Vagina (tissue), 2 donors: Measurements from ENCODE around the gene C1QTNF3. TPM values are rescaled to one million over a fixed set of nuclear protein-coding genes. Genes with fewer than 3 reads are reported as not detected.
"Not testable (repeated sequence)": the region's sequence is repeated elsewhere in the genome, so short reads cannot be mapped to it uniquely, and the experiment has no call there.

Experiments
- DNase-seq, 2 donors: peaks; one replicate each; pipeline ENCODE4 v3.0.0-alpha.2; 2017; ENCODE audit errors: extremely low spot score in 2 of 2
- H3K27ac ChIP-seq: fragments of 200-600 bp; sonication (generic); one replicate; pipeline ENCODE4 v1.5.1; 2019
- H3K27me3 ChIP-seq: fragments of 200-600 bp; sonication (generic); one replicate; pipeline ENCODE4 v1.5.1; 2019
- H3K36me3 ChIP-seq, 2 donors: fragments of 200-600 bp; sonication (generic); one replicate each; pipeline ENCODE4 v1.5.1; 2017 to 2019
- H3K4me1 ChIP-seq: fragments of 200-600 bp; sonication (generic); one replicate; pipeline ENCODE4 v1.5.1; 2019
- H3K4me3 ChIP-seq, 2 donors: fragments of 200-600 bp; sonication (generic); 1 replicate in 1 of 2; 2 replicates in 1 of 2; pipeline ENCODE4 v1.5.1; 2016 to 2019
- H3K9me3 ChIP-seq: fragments of 200-600 bp; sonication (generic); one replicate; pipeline ENCODE4 v1.5.1; 2019
- CTCF ChIP-seq, 3 experiments: fragments of 450-650 bp in 2 of 3; fragments of 200-600 bp in 1 of 3; sonication (generic) in 1 of 3; IDR thresholded peaks; one replicate each; pipeline ENCODE4 v1.5.1; 2017 to 2019; ENCODE audit warnings: antibody characterized with exemption in 3 of 3, mild to moderate bottlenecking in 2 of 3, moderate library complexity in 2 of 3
- POLR2A ChIP-seq, 2 donors: fragments of 450-650 bp; IDR thresholded peaks; one replicate each; pipeline ENCODE4 v1.6.1; 2017; ENCODE audit warnings: antibody characterized with exemption in 2 of 2, mild to moderate bottlenecking in 2 of 2, moderate library complexity in 2 of 2
- POLR2AphosphoS5 ChIP-seq, 2 donors: sonication (generic); formaldehyde crosslinking; IDR thresholded peaks; one replicate each; pipeline ENCODE4 v1.9.0; 2017; ENCODE audit warnings: antibody characterized with exemption in 2 of 2, mild to moderate bottlenecking in 2 of 2, low read depth in 1 of 2; ENCODE audit not compliant: insufficient read depth in 1 of 2
- intact Hi-C: fragments of 100-400 bp; cut with DNase I; formaldehyde crosslinking; loops from one replicate; pipeline ENCODE4 v1.15.1; 2023
- total RNA-seq: library from RNA; depleted of rRNA; stranded (reverse); fragments of >200 nt; gene quantifications from one replicate; pipeline ENCODE4 v1.2.3, GENCODE V29; 2016

Gene C1QTNF3
- total RNA-seq, 1 donor from 2014 or later, result 7.1 TPM

- TF ChIP-seq POLR2A (IDR thresholded peaks at IDR 0.05), result no peak
- Histone ChIP-seq H3K9me3 (no peaks in the 10 kb centered on the region), H3K4me1 (peaks cover 6% of the 10 kb centered on the region), H3K27me3 (no peaks in the 10 kb centered on the region), H3K36me3 (peaks cover 0 to 13% of the 10 kb centered on the region in 2 donors), H3K4me3 (no peak overlapping the region), H3K27ac (no peak overlapping the region)
- intact Hi-C loops, result no loop called here
- DNase-seq, result no peak
These were observed 11.0 kb downstream of the C1QTNF3 start for GRCh38 chr5:34031966-34032365.

- Histone ChIP-seq H3K27me3 (no peaks in the 10 kb centered on the region), H3K9me3 (no peaks in the 10 kb centered on the region), H3K4me3 (no peak overlapping the region), H3K4me1 (peaks cover 6% of the 10 kb centered on the region), H3K27ac (no peak overlapping the region), H3K36me3 (peaks cover 0 to 13% of the 10 kb centered on the region in 2 donors)
- TF ChIP-seq POLR2A (IDR thresholded peaks at IDR 0.05) (no peak), POLR2AphosphoS5 (IDR thresholded peaks at IDR 0.05; ENCODE audit: insufficient read depth in 1 of 2, low read depth in 1 of 2) (no peak), CTCF (IDR thresholded peaks at IDR 0.05) (no peak)
- intact Hi-C loops, result no loop called here
- DNase-seq, result no peak
These were observed 11.9 kb downstream of the C1QTNF3 start for GRCh38 chr5:34031117-34031516.

GRCh38 chr5:34030585-34030984 lies 12.4 kb downstream of the C1QTNF3 start:
- H3K9me3 ChIP-seq, H3K27ac ChIP-seq, H3K4me3 ChIP-seq, H3K27me3 ChIP-seq, intact Hi-C loops, H3K4me1 ChIP-seq, DNase-seq: not testable (repeated sequence)
- peaks cover 0 to 12% of the 10 kb centered on the region in 2 donors for H3K36me3 ChIP-seq

- no peaks in the 10 kb centered on the region for H3K27me3 ChIP-seq
- no peaks in the 10 kb centered on the region for H3K9me3 ChIP-seq
- peaks cover 6% of the 10 kb centered on the region for H3K4me1 ChIP-seq
- DNase-seq, result no peak
- TF ChIP-seq POLR2A (IDR thresholded peaks at IDR 0.05) (no peak), POLR2AphosphoS5 (IDR thresholded peaks at IDR 0.05; ENCODE audit: insufficient read depth in 1 of 2, low read depth in 1 of 2) (no peak), CTCF (IDR thresholded peaks at IDR 0.05) (no peak)
- H3K36me3 ChIP-seq, result peaks cover 0 to 7% of the 10 kb centered on the region in 2 donors
- intact Hi-C loops, result no loop called here
- no peak overlapping the region for H3K4me3 ChIP-seq
- H3K27ac ChIP-seq, result no peak overlapping the region
These were observed 13.0 kb downstream of the C1QTNF3 start for GRCh38 chr5:34030048-34030447.

- no peak overlapping the region for H3K4me3 ChIP-seq
- no peak for DNase-seq
- no peaks in the 10 kb centered on the region for H3K36me3 ChIP-seq
- H3K27me3 ChIP-seq, result no peaks in the 10 kb centered on the region
- H3K27ac ChIP-seq, result no peak overlapping the region
- H3K4me1 ChIP-seq, result peaks cover 6% of the 10 kb centered on the region
- H3K9me3 ChIP-seq, result no peaks in the 10 kb centered on the region
- TF ChIP-seq POLR2AphosphoS5 (IDR thresholded peaks at IDR 0.05; ENCODE audit: insufficient read depth in 1 of 2, low read depth in 1 of 2) (no peak), CTCF (IDR thresholded peaks at IDR 0.05) (no peak), POLR2A (IDR thresholded peaks at IDR 0.05) (no peak)
- intact Hi-C loops, result no loop called here
These were observed 14.7 kb downstream of the C1QTNF3 start for GRCh38 chr5:34028349-34028748.

GRCh38 chr5:34026089-34026761 lies 16.8 kb downstream of the C1QTNF3 start:
- no peak for DNase-seq
- no peaks in the 10 kb centered on the region for H3K36me3 ChIP-seq
- TF ChIP-seq CTCF (IDR thresholded peaks at IDR 0.05) (no peak), POLR2AphosphoS5 (IDR thresholded peaks at IDR 0.05; ENCODE audit: insufficient read depth in 1 of 2, low read depth in 1 of 2) (no peak), POLR2A (IDR thresholded peaks at IDR 0.05) (no peak)
- H3K27ac ChIP-seq, result no peak overlapping the region
- H3K4me3 ChIP-seq, result no peak overlapping the region
- H3K27me3 ChIP-seq, result no peaks in the 10 kb centered on the region
- H3K9me3 ChIP-seq, result no peaks in the 10 kb centered on the region
- peaks cover 6% of the 10 kb centered on the region for H3K4me1 ChIP-seq
- intact Hi-C loops, result no loop called here
